H9 (cell line): ENCODE measurements around the gene ESPL1. TPM values are rescaled to one million over a fixed set of nuclear protein-coding genes. Genes with fewer than 3 reads are reported as not detected.

Experiments used
- DNase-seq: peaks from one replicate; pipeline ENCODE4 v3.0.0-alpha.2; 2017
- H2AFZ ChIP-seq: one replicate; pipeline ENCODE4 v1.6.1; 2013; ENCODE audit warnings: mild to moderate bottlenecking, low read length, control low read depth, moderate library complexity
- H2AK5ac ChIP-seq: 2 replicates; pipeline ENCODE4 v1.6.1; 2013; ENCODE audit warnings: low read length, control low read depth, mixed read lengths; ENCODE audit not compliant: insufficient read length
- H2BK120ac ChIP-seq: one replicate; pipeline ENCODE4 v1.6.1; 2013; ENCODE audit warnings: low read depth, mild to moderate bottlenecking, low read length, control low read depth, inconsistent platforms; ENCODE audit not compliant: poor library complexity, severe bottlenecking
- H2BK12ac ChIP-seq: 2 replicates; pipeline ENCODE4 v1.6.1; 2013; ENCODE audit warnings: low read length, control low read depth, mixed read lengths, low read depth; ENCODE audit not compliant: insufficient read length
- H2BK15ac ChIP-seq: 2 replicates; pipeline ENCODE4 v1.6.1; 2013; ENCODE audit warnings: low read depth, low read length, control low read depth
- H2BK20ac ChIP-seq: one replicate; pipeline ENCODE4 v1.6.1; 2013; ENCODE audit warnings: low read depth, mild to moderate bottlenecking, low read length, control low read depth, inconsistent platforms; ENCODE audit not compliant: poor library complexity, severe bottlenecking
- H2BK5ac ChIP-seq: 2 replicates; pipeline ENCODE4 v1.6.1; 2013; ENCODE audit warnings: low read length, control low read depth, mixed read lengths; ENCODE audit not compliant: insufficient read length
- H3K14ac ChIP-seq: 2 replicates; pipeline ENCODE4 v1.6.1; 2013; ENCODE audit warnings: low read length, control low read depth; ENCODE audit not compliant: insufficient read depth
- H3K18ac ChIP-seq: 2 replicates; pipeline ENCODE4 v1.6.1; 2013; ENCODE audit warnings: low read depth, mild to moderate bottlenecking, mixed read lengths, low read length, control low read depth; ENCODE audit not compliant: insufficient read length
- H3K23ac ChIP-seq: 2 replicates; pipeline ENCODE4 v1.6.1; 2013; ENCODE audit warnings: low read length, control low read depth, mixed read lengths, low read depth; ENCODE audit not compliant: insufficient read length
- H3K23me2 ChIP-seq: 2 replicates; pipeline ENCODE4 v1.6.1; 2013; ENCODE audit warnings: low read depth, mild to moderate bottlenecking, mixed read lengths, low read length, control low read depth; ENCODE audit not compliant: insufficient read length, poor library complexity, severe bottlenecking
- H3K27ac ChIP-seq: 2 replicates; pipeline ENCODE4 v1.5.1; 2013; ENCODE audit warnings: low read length, control low read depth, mixed read lengths, low read depth; ENCODE audit not compliant: insufficient read length
- H3K27me3 ChIP-seq: 2 replicates; pipeline ENCODE4 v1.6.1; 2013; ENCODE audit warnings: low read length, control low read depth, inconsistent platforms; ENCODE audit not compliant: insufficient read depth
- H3K4ac ChIP-seq: 2 replicates; pipeline ENCODE4 v1.6.1; 2013; ENCODE audit warnings: low read depth, mild to moderate bottlenecking, control low read depth, inconsistent platforms, low read length, moderate library complexity
- H3K4me1 ChIP-seq: 2 replicates; pipeline ENCODE4 v1.6.1; 2013; ENCODE audit warnings: low read length, control low read depth, inconsistent platforms; ENCODE audit not compliant: insufficient read depth
- H3K4me2 ChIP-seq: 2 replicates; pipeline ENCODE4 v1.6.1; 2013; ENCODE audit warnings: low read length, control low read depth, mixed read lengths; ENCODE audit not compliant: insufficient read length, insufficient read depth
- H3K56ac ChIP-seq: 2 replicates; pipeline ENCODE4 v1.6.1; 2013; ENCODE audit warnings: low read depth, mild to moderate bottlenecking, mixed read lengths, low read length, control low read depth; ENCODE audit not compliant: insufficient read length
- H3K79me1 ChIP-seq: 2 replicates; pipeline ENCODE4 v1.6.1; 2013; ENCODE audit warnings: low read depth, mild to moderate bottlenecking, moderate library complexity, low read length, control low read depth, inconsistent platforms; ENCODE audit not compliant: insufficient read depth, poor library complexity, severe bottlenecking
- H3K79me2 ChIP-seq: 2 replicates; pipeline ENCODE4 v1.6.1; 2013; ENCODE audit warnings: low read length, control low read depth, inconsistent platforms; ENCODE audit not compliant: insufficient read depth
- H3K9ac ChIP-seq: 2 replicates; pipeline ENCODE4 v1.6.1; 2013; ENCODE audit warnings: low read length, control low read depth, mixed read lengths; ENCODE audit not compliant: insufficient read length; ENCODE audit errors: extremely low read depth
- H3K9me3 ChIP-seq: one replicate; pipeline ENCODE4 v1.6.1; 2013; ENCODE audit warnings: low read depth, low read length, inconsistent platforms; ENCODE audit not compliant: control insufficient read depth
- H3T11ph ChIP-seq: one replicate; pipeline ENCODE4 v1.6.1; 2013; ENCODE audit warnings: mild to moderate bottlenecking, low read length, control low read depth, inconsistent platforms
- H4K20me1 ChIP-seq: one replicate; pipeline ENCODE4 v1.6.1; 2013; ENCODE audit not compliant: control insufficient read depth, insufficient read length, insufficient read depth
- H4K5ac ChIP-seq: 2 replicates; pipeline ENCODE4 v1.6.1; 2013; ENCODE audit warnings: low read depth, mild to moderate bottlenecking, mixed read lengths, low read length, control low read depth; ENCODE audit not compliant: insufficient read length
- H4K8ac ChIP-seq: replicated peaks from 2 replicates; pipeline ENCODE4 v1.6.1; 2013; ENCODE audit warnings: low read length, control low read depth, mixed read lengths, low read depth; ENCODE audit not compliant: insufficient read length
- H4K91ac ChIP-seq: 2 replicates; pipeline ENCODE4 v1.6.1; 2013; ENCODE audit warnings: low read depth, mild to moderate bottlenecking, moderate library complexity, mixed read lengths, low read length, control low read depth; ENCODE audit not compliant: insufficient read length
- H3K27ac Mint-ChIP-seq, 3 experiments: 2 replicates in 2 of 3; 3 replicates in 1 of 3; pipeline ENCODE4 v1.8.0; 2020 to 2021; ENCODE audit warnings: mixed read lengths in 3 of 3, mild to moderate bottlenecking in 1 of 3, moderate library complexity in 1 of 3
- H3K27me3 Mint-ChIP-seq: 2 replicates; pipeline ENCODE4 v1.8.0; 2021; ENCODE audit warnings: low read depth, mild to moderate bottlenecking, moderate library complexity, mixed read lengths
- H3K36me3 Mint-ChIP-seq, 3 experiments: 2 replicates in 2 of 3; 3 replicates in 1 of 3; pipeline ENCODE4 v1.8.0; 2020 to 2021; ENCODE audit warnings: low read depth in 3 of 3, mixed read lengths in 3 of 3; ENCODE audit not compliant: insufficient read depth in 1 of 3
- H3K4me1 Mint-ChIP-seq, 2 experiments: 2 replicates each; pipeline ENCODE4 v1.8.0; 2020; ENCODE audit warnings: mixed read lengths in 2 of 2
- H3K4me3 Mint-ChIP-seq, 2 experiments: 2 replicates in 1 of 2; 3 replicates in 1 of 2; pipeline ENCODE4 v1.8.0; 2020 to 2021; ENCODE audit warnings: mild to moderate bottlenecking in 2 of 2, mixed read lengths in 2 of 2, moderate library complexity in 1 of 2
- H3K9me3 Mint-ChIP-seq, 2 experiments: 2 replicates in 1 of 2; 3 replicates in 1 of 2; pipeline ENCODE4 v1.8.0; 2020; ENCODE audit warnings: mild to moderate bottlenecking in 2 of 2, mixed read lengths in 2 of 2, moderate library complexity in 1 of 2
- WGBS: extraction: QIAGEN DNeasy Blood & Tissue Kit; methylation state at CpG from one replicate; pipeline ENCODE4 v1.1.7; 2013; ENCODE audit warnings: missing lambda C conversion rate, low lambda C conversion rate, mixed read lengths; ENCODE audit not compliant: insufficient read length; ENCODE audit errors: extremely low coverage; 5-methylcytosine and 5-hydroxymethylcytosine counted together
- total RNA-seq: library from RNA; stranded (reverse); gene quantifications from 2 replicates; pipeline ENCODE4 v1.2.1, GENCODE V29; 2021
- TF ChIP-seq, protein P1 (sequence below): fragments of 200-600 bp; sonication (generic); conservative IDR thresholded peaks from 3 replicates; pipeline ENCODE4 v1.8.0; 2021; ENCODE audit warnings: antibody characterized with exemption, mild to moderate bottlenecking

Gene ESPL1
- total RNA-seq, 1 experiment from 2014 or later: 43.2 TPM

DNA sequence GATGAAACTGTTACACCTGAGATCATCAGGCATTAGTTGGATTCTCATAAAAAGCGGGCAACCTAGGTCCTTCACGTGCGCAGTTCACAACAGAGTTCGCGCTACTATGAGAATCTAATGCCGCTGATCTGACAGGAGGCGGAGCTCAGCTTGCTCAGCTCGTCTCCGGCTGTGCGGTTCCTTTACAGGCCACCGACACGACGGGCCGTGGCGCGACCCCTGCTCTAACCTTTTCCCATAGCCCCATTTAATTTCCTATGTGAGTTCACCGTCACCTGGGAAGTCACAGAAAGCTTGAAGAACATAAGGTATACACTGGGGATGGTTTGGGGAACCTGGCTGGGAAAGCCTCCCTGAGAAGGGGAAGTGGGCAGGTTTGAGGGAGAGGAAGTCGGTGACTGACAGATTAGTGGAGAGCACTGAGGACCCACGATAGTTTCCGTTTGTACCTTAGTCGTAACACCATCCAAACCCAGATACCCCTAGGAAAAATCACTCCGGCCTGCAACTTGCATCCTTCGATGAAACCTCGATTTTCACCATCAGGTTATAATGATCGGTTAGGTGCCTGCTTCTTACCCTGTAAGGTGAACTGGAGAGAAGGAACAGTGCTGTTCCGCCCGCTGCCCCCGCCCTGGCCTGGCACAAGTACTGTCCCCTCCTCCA lies 56.1 kb downstream of the ESPL1 start:
- H3K23ac ChIP-seq: no peak overlapping the region
- no peak overlapping the region for H3K14ac ChIP-seq
- no peak overlapping the region for H3K4ac ChIP-seq
- H3K56ac ChIP-seq: no peak overlapping the region
- H2AFZ ChIP-seq: no peak overlapping the region
- TF ChIP-seq, protein P1, sequence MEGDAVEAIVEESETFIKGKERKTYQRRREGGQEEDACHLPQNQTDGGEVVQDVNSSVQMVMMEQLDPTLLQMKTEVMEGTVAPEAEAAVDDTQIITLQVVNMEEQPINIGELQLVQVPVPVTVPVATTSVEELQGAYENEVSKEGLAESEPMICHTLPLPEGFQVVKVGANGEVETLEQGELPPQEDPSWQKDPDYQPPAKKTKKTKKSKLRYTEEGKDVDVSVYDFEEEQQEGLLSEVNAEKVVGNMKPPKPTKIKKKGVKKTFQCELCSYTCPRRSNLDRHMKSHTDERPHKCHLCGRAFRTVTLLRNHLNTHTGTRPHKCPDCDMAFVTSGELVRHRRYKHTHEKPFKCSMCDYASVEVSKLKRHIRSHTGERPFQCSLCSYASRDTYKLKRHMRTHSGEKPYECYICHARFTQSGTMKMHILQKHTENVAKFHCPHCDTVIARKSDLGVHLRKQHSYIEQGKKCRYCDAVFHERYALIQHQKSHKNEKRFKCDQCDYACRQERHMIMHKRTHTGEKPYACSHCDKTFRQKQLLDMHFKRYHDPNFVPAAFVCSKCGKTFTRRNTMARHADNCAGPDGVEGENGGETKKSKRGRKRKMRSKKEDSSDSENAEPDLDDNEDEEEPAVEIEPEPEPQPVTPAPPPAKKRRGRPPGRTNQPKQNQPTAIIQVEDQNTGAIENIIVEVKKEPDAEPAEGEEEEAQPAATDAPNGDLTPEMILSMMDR: no peak
- H3K9me3 ChIP-seq: no peaks in the 10 kb centered on the region
- DNase-seq: peak; percentile 60
- H2BK120ac ChIP-seq: no peak overlapping the region
- H3K79me1 ChIP-seq: no peaks in the 10 kb centered on the region
- H3T11ph ChIP-seq: no peak overlapping the region
- WGBS: no CpG with 5 or more reads among the region's 28 CpGs
- H4K91ac ChIP-seq: no peak overlapping the region
- H3K4me3 Mint-ChIP-seq: peak overlapping the region; percentile 55 to 82
- H3K27ac ChIP-seq: no peak overlapping the region
- peaks cover 0 to 5% (median 5%) of the 10 kb centered on the region in 3 experiments; a peak in 5 of 7 replicates for H3K36me3 Mint-ChIP-seq
- H3K18ac ChIP-seq: no peak overlapping the region
- no peaks in the 10 kb centered on the region; a peak in 1 of 5 replicates for H3K9me3 Mint-ChIP-seq
- H3K4me1 Mint-ChIP-seq: peaks cover 29 to 48% of the 10 kb centered on the region in 2 experiments
- no peak overlapping the region for H2BK12ac ChIP-seq
- H3K9ac ChIP-seq: no peak overlapping the region
- no peaks in the 10 kb centered on the region for H3K4me1 ChIP-seq
- no peak overlapping the region for H2BK15ac ChIP-seq
- peaks cover 13% of the 10 kb centered on the region; the same call in 1 of the 2 replicates for H3K27me3 ChIP-seq
- peak overlapping the region; percentile 67 for H3K4me2 ChIP-seq
- H3K23me2 ChIP-seq: peaks cover 20% of the 10 kb centered on the region
- no peak overlapping the region for H4K5ac ChIP-seq
- H3K79me2 ChIP-seq: no peaks in the 10 kb centered on the region
- H4K20me1 ChIP-seq: no peaks in the 10 kb centered on the region
- no peak overlapping the region for H2BK20ac ChIP-seq
- no peak overlapping the region for H4K8ac ChIP-seq
- peaks cover 68% of the 10 kb centered on the region for H3K27me3 Mint-ChIP-seq
- H2AK5ac ChIP-seq: no peak overlapping the region
- H3K27ac Mint-ChIP-seq: peak overlapping the region in 2 of 3 experiments; percentile 18 to 89; a peak in 2 of 7 replicates
- no peak overlapping the region for H2BK5ac ChIP-seq
